OCI-LY7 (cell line): ENCODE results near the gene HTT.

ENCODE experiments used
- EZH2phosphoT487 ChIP-seq: fragments of 200-600 bp; sonication (generic); IDR thresholded peaks from 2 replicates; pipeline ENCODE4 v1.6.1; 2018; ENCODE audit warnings: low read depth, borderline replicate concordance, mild to moderate bottlenecking, mixed run types, antibody characterized with exemption, low read length, moderate library complexity, mixed read lengths
- TF ChIP-seq, protein P1 (sequence below): fragments of 200-600 bp; sonication (generic); conservative IDR thresholded peaks from 2 replicates; pipeline ENCODE4 v1.5.1; 2014; ENCODE audit warnings: mild to moderate bottlenecking, antibody characterized with exemption, low read length, moderate library complexity, mixed read lengths

DNA sequence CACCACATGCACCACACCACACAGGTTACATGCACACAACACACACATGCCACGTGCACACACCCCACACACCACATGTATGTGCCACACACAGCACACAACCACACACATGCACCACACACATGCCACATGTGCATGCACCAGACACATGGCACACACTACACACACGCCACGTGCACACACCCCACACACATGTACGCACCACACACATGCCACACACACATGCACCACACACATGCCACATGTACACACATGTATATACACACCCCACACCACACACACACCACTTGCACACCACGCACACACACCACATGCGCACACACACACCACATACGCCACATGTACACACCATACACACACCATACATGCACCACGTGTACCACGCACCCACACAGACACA, 154.8 kb downstream of the HTT start:
- TF ChIP-seq, protein P1, sequence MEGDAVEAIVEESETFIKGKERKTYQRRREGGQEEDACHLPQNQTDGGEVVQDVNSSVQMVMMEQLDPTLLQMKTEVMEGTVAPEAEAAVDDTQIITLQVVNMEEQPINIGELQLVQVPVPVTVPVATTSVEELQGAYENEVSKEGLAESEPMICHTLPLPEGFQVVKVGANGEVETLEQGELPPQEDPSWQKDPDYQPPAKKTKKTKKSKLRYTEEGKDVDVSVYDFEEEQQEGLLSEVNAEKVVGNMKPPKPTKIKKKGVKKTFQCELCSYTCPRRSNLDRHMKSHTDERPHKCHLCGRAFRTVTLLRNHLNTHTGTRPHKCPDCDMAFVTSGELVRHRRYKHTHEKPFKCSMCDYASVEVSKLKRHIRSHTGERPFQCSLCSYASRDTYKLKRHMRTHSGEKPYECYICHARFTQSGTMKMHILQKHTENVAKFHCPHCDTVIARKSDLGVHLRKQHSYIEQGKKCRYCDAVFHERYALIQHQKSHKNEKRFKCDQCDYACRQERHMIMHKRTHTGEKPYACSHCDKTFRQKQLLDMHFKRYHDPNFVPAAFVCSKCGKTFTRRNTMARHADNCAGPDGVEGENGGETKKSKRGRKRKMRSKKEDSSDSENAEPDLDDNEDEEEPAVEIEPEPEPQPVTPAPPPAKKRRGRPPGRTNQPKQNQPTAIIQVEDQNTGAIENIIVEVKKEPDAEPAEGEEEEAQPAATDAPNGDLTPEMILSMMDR: no peak
- no peak for TF ChIP-seq EZH2phosphoT487
